Panc1 (cell line): Measurements from ENCODE around the gene SOX11. TPM values are rescaled to one million over a fixed set of nuclear protein-coding genes. Genes with fewer than 3 reads are reported as not detected.

Experiments
- ATAC-seq: fragments of 200-7000 bp; cut with Tn5 transposase; 2 replicates; pipeline ENCODE4 v1.9.1; 2020; ENCODE audit warnings: mild to moderate bottlenecking, moderate library complexity
- BruUV-seq: library from RNA; stranded (reverse); fragments of 400-500 nt; replicated peaks from 2 replicates; lab custom pipeline; 2021; lab: Mats Ljungman, UMichigan
- CTCF ChIA-PET: fragments of 300-600 bp; sonication (Branson Sonifier 250); formaldehyde crosslinking; loops from one replicate; lab custom pipeline; 2022; ENCODE audit warnings: antibody characterized with exemption; lab: Charles Lee
- POLR2A ChIA-PET: fragments of 300-600 bp; sonication (Branson Sonifier 250); formaldehyde crosslinking; loops from one replicate; lab custom pipeline; 2022; ENCODE audit warnings: antibody characterized with exemption; lab: Charles Lee
- DNase-seq: peaks from one replicate; pipeline ENCODE4 v3.0.0-alpha.2; 2010; ENCODE audit warnings: low read depth, low spot score
- H3K27ac ChIP-seq: 2 replicates; pipeline ENCODE4 v1.5.1; 2011; ENCODE audit warnings: mild to moderate bottlenecking, low read length, inconsistent platforms
- H3K27me3 ChIP-seq: fragments of 200-500 bp; sonication (Bioruptor generic); 2 replicates; pipeline ENCODE4 v1.6.0; 2014; ENCODE audit warnings: low read length, inconsistent platforms; ENCODE audit not compliant: control insufficient read depth, insufficient read depth
- H3K36me3 ChIP-seq: fragments of 200-500 bp; sonication (Bioruptor generic); 2 replicates; pipeline ENCODE4 v1.5.1; 2014; ENCODE audit warnings: inconsistent platforms, mild to moderate bottlenecking, low read length, moderate library complexity; ENCODE audit not compliant: control insufficient read depth, insufficient read depth
- H3K4me1 ChIP-seq: 2 replicates; pipeline ENCODE4 v1.5.1; 2011; ENCODE audit warnings: inconsistent platforms, mild to moderate bottlenecking, low read length, moderate library complexity; ENCODE audit not compliant: control insufficient read depth, insufficient read depth
- H3K4me3 ChIP-seq, 2 experiments: 2 replicates each; pipeline ENCODE4 v1.5.1; 2011 to 2012; ENCODE audit warnings: low read depth in 2 of 2, low read length in 2 of 2, mild to moderate bottlenecking in 2 of 2, inconsistent platforms in 1 of 2, moderate library complexity in 1 of 2
- H3K9me3 ChIP-seq: fragments of 200-500 bp; sonication (Bioruptor generic); 2 replicates; pipeline ENCODE4 v1.5.1; 2014; ENCODE audit warnings: low read depth, mild to moderate bottlenecking, inconsistent platforms, low read length, moderate library complexity; ENCODE audit not compliant: control insufficient read depth, insufficient read depth
- POLR2AphosphoS5 ChIP-seq: IDR thresholded peaks from 2 replicates; pipeline ENCODE4 v1.6.1; 2012; ENCODE audit warnings: mild to moderate bottlenecking, low read depth, low read length, moderate library complexity
- SIN3A ChIP-seq: IDR thresholded peaks from 2 replicates; pipeline ENCODE4 v1.6.1; 2012; ENCODE audit warnings: low read depth, mild to moderate bottlenecking, low read length, moderate library complexity, borderline replicate concordance; ENCODE audit not compliant: insufficient read depth
- TCF7L2 ChIP-seq: IDR thresholded peaks from 2 replicates; pipeline ENCODE4 v1.6.1; 2011; ENCODE audit warnings: mild to moderate bottlenecking, low read depth, low read length, inconsistent platforms
- in situ Hi-C: cut with HindIII; loops from 2 replicates; pipeline ENCODE4 v1.10.0; 2016; ENCODE audit warnings: low sequenced_read_pairs, low pct_unique_long_range_greater_than_20kb
- intact Hi-C: fragments of 100-400 bp; cut with micrococcal nuclease; formaldehyde crosslinking; loops from one replicate; pipeline ENCODE4 v1.10.0; 2022; ENCODE audit not compliant: unreplicated experiment
- total RNA-seq: library from RNA; stranded (reverse); gene quantifications from one replicate; pipeline ENCODE4 v1.2.1, GENCODE V29; 2021; ENCODE audit not compliant: unreplicated experiment
- TF ChIP-seq, protein P1 (sequence below): fragments of 450-650 bp; IDR thresholded peaks from 2 replicates; pipeline ENCODE4 v1.5.1; 2017; ENCODE audit warnings: mild to moderate bottlenecking
- TF ChIP-seq, protein P2 (sequence below), 2 experiments: IDR thresholded peaks; 2 replicates each; pipeline ENCODE4 v1.6.1; 2011 to 2012; ENCODE audit warnings: low read depth in 2 of 2, control low read depth in 1 of 2, low read length in 1 of 2, mild to moderate bottlenecking in 1 of 2, moderate library complexity in 1 of 2; ENCODE audit not compliant: insufficient read depth in 1 of 2

SOX11 gene
- total RNA-seq, 1 experiment from 2014 or later = not detected

GRCh38 chr2:5730386-5730785 is 38.2 kb downstream of the SOX11 start:
- CTCF ChIA-PET = no interaction called here
- intact Hi-C loops = no loop called here
- no peak for DNase-seq

GRCh38 chr2:5734859-5735520 is 42.8 kb downstream of the SOX11 start:
- intact Hi-C loops = no loop called here
- ChIA-PET CTCF (no interaction called here), POLR2A (no interaction called here)
- H3K9me3 ChIP-seq = no peaks in the 10 kb centered on the region
- no peaks in the 10 kb centered on the region for H3K36me3 ChIP-seq
- H3K4me1 ChIP-seq = no peaks in the 10 kb centered on the region
- BruUV-seq = no TSS peak
- ATAC-seq (no peak), DNase-seq (no peak)
- H3K27ac ChIP-seq = no peak overlapping the region
- in situ Hi-C loops = no loop called here
- H3K27me3 ChIP-seq = no peaks in the 10 kb centered on the region
- no peak overlapping the region for H3K4me3 ChIP-seq
- TF ChIP-seq, protein P1, sequence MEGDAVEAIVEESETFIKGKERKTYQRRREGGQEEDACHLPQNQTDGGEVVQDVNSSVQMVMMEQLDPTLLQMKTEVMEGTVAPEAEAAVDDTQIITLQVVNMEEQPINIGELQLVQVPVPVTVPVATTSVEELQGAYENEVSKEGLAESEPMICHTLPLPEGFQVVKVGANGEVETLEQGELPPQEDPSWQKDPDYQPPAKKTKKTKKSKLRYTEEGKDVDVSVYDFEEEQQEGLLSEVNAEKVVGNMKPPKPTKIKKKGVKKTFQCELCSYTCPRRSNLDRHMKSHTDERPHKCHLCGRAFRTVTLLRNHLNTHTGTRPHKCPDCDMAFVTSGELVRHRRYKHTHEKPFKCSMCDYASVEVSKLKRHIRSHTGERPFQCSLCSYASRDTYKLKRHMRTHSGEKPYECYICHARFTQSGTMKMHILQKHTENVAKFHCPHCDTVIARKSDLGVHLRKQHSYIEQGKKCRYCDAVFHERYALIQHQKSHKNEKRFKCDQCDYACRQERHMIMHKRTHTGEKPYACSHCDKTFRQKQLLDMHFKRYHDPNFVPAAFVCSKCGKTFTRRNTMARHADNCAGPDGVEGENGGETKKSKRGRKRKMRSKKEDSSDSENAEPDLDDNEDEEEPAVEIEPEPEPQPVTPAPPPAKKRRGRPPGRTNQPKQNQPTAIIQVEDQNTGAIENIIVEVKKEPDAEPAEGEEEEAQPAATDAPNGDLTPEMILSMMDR = no peak
- TF ChIP-seq TCF7L2 (no peak), SIN3A (no peak), POLR2AphosphoS5 (no peak)
- TF ChIP-seq, protein P2, sequence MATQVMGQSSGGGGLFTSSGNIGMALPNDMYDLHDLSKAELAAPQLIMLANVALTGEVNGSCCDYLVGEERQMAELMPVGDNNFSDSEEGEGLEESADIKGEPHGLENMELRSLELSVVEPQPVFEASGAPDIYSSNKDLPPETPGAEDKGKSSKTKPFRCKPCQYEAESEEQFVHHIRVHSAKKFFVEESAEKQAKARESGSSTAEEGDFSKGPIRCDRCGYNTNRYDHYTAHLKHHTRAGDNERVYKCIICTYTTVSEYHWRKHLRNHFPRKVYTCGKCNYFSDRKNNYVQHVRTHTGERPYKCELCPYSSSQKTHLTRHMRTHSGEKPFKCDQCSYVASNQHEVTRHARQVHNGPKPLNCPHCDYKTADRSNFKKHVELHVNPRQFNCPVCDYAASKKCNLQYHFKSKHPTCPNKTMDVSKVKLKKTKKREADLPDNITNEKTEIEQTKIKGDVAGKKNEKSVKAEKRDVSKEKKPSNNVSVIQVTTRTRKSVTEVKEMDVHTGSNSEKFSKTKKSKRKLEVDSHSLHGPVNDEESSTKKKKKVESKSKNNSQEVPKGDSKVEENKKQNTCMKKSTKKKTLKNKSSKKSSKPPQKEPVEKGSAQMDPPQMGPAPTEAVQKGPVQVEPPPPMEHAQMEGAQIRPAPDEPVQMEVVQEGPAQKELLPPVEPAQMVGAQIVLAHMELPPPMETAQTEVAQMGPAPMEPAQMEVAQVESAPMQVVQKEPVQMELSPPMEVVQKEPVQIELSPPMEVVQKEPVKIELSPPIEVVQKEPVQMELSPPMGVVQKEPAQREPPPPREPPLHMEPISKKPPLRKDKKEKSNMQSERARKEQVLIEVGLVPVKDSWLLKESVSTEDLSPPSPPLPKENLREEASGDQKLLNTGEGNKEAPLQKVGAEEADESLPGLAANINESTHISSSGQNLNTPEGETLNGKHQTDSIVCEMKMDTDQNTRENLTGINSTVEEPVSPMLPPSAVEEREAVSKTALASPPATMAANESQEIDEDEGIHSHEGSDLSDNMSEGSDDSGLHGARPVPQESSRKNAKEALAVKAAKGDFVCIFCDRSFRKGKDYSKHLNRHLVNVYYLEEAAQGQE (IDR thresholded peaks at IDR 0.05; ENCODE audit: insufficient read depth in 1 of 2, low read depth in 2 of 2, low read length in 1 of 2) = no peak

More at GRCh38 chr2:5730386-5730785, 38.2 kb downstream of the SOX11 start:
- ATAC-seq = no peak
- POLR2A ChIA-PET = no interaction called here
- H3K4me3 ChIP-seq = no peak overlapping the region
- H3K9me3 ChIP-seq = no peaks in the 10 kb centered on the region
- no peaks in the 10 kb centered on the region for H3K36me3 ChIP-seq
- H3K27ac ChIP-seq = no peak overlapping the region
- in situ Hi-C loops = no loop called here
- TF ChIP-seq TCF7L2 = no peak
- TF ChIP-seq, protein P1 = no peak
- TF ChIP-seq POLR2AphosphoS5 = no peak
- no peak for TF ChIP-seq SIN3A
- TF ChIP-seq, protein P2 (IDR thresholded peaks at IDR 0.05; ENCODE audit: insufficient read depth in 1 of 2, low read depth in 2 of 2, low read length in 1 of 2) = no peak
- no TSS peak for BruUV-seq
- no peaks in the 10 kb centered on the region for H3K27me3 ChIP-seq
- no peaks in the 10 kb centered on the region for H3K4me1 ChIP-seq
